Right ventricle myocardium inferior (tissue), 1 donor: Measurements from ENCODE around the gene DDA1. TPM values are rescaled to one million over a fixed set of nuclear protein-coding genes. Genes with fewer than 3 reads are reported as not detected.

ENCODE experiments used
- ATAC-seq: fragments of 200-7000 bp; cut with Tn5 transposase; one replicate; pipeline ENCODE4 v1.9.1; 2020; ENCODE audit warnings: mild to moderate bottlenecking, moderate library complexity
- DNase-seq: peaks from one replicate; pipeline ENCODE4 v3.0.0; 2021; ENCODE audit errors: missing footprints
- intact Hi-C: fragments of 100-400 bp; cut with DNase I; formaldehyde crosslinking; loops from one replicate; pipeline ENCODE4 v1.11.0; 2022
- total RNA-seq: library from RNA; stranded (reverse); fragmentation: NEBNext Ultra II Directional; extraction: Animal tissue kit (Norgen Biotek cat#: 25700); gene quantifications from one replicate; pipeline ENCODE4 v1.2.1, GENCODE V29; 2021
- donor health status: DM: no; HTN: yes; CAD: no; lungs with severe emphysema.

DDA1 gene
- total RNA-seq, 1 donor from 2014 or later: 28.8 TPM

GRCh38 chr19:17334414-17335409 is 25.3 kb downstream of the DDA1 start, which contains the start of gene ANO8:
TSS of gene ANO8 (minus strand) at chr19:17334855. CDS start at chr19:17334670, 185 bp downstream.
- DNase-seq: peak; percentile 96
- intact Hi-C loops: no loop called here

GRCh38 chr19:17335575-17335974 is 26.2 kb downstream of the DDA1 start:
- intact Hi-C loops: no loop called here
- DNase-seq: no peak
- no peak for ATAC-seq

More at GRCh38 chr19:17334414-17335409, 25.3 kb downstream of the DDA1 start, which contains the start of gene ANO8:
- peak; percentile 84 for ATAC-seq

- intact Hi-C loops: loop anchor here (1.0 to 2.0 kb wide), 2 partner anchors 32 to 122 kb away; partner anchors contain the start of genes MRPL34 and USE1
- DNase-seq: peak; percentile 99
- ATAC-seq: peak; percentile 93
Measured at GRCh38 chr19:17336872-17337674, 27.7 kb downstream of the DDA1 start, which contains the start of gene GTPBP3. TSS of gene GTPBP3 (plus strand) at chr19:17337553. CDS start at chr19:17337612, 59 bp downstream.

GRCh38 chr19:17337675-17338432 is 28.5 kb downstream of the DDA1 start:
- peak; percentile 69 for DNase-seq
- intact Hi-C loops: loop anchor here (1.0 to 2.0 kb wide), 2 partner anchors 33 to 123 kb away; partner anchors contain the start of genes MRPL34 and USE1

GRCh38 chr19:17338433-17339078 is 29.2 kb downstream of the DDA1 start:
- intact Hi-C loops: no loop called here
- ATAC-seq (no peak), DNase-seq (no peak)

More at GRCh38 chr19:17337675-17338432, 28.5 kb downstream of the DDA1 start:
- no peak for ATAC-seq

GRCh38 chr19:17339088-17339741 is 29.9 kb downstream of the DDA1 start:
- intact Hi-C loops: no loop called here
- DNase-seq (peak; percentile 70), ATAC-seq (no peak)

GRCh38 chr19:17340302-17340870 is 31.0 kb downstream of the DDA1 start:
- intact Hi-C loops: loop anchor here (10.0 kb wide), 1 partner anchor 444 kb away; no protein-coding TSS in a partner anchor
- ATAC-seq (no peak), DNase-seq (peak; percentile 65)

GRCh38 chr19:17340871-17341357 is 31.6 kb downstream of the DDA1 start:
- intact Hi-C loops: loop anchor here (10.0 kb wide), 1 partner anchor 444 kb away; no protein-coding TSS in a partner anchor

GRCh38 chr19:17341386-17341785 is 32.0 kb downstream of the DDA1 start:
- ATAC-seq: no peak
- no peak for DNase-seq
- intact Hi-C loops: loop anchor here (10.0 kb wide), 1 partner anchor 443 kb away; no protein-coding TSS in a partner anchor

More at GRCh38 chr19:17340871-17341357, 31.6 kb downstream of the DDA1 start:
- no peak for DNase-seq
- ATAC-seq: no peak

- intact Hi-C loops: loop anchor here (10.0 kb wide), 1 partner anchor 443 kb away; no protein-coding TSS in a partner anchor
- ATAC-seq (no peak), DNase-seq (no peak)
Measured at GRCh38 chr19:17341845-17342244, 32.5 kb downstream of the DDA1 start.

- DNase-seq (peak; percentile 89), ATAC-seq (peak; percentile 72)
Measured at GRCh38 chr19:17346109-17346671, 36.8 kb downstream of the DDA1 start.

GRCh38 chr19:17347361-17347760 is 38.0 kb downstream of the DDA1 start:
- intact Hi-C loops: loop anchor here (5.0 to 10.0 kb wide), 3 partner anchors 120 to 510 kb away; partner anchors contain the start of gene RPL18A
- DNase-seq (no peak), ATAC-seq (peak; percentile 40)

More at GRCh38 chr19:17346109-17346671, 36.8 kb downstream of the DDA1 start:
- intact Hi-C loops: loop anchor here (1.0 to 10.0 kb wide), 4 partner anchors 40 to 511 kb away; partner anchors contain the start of gene RPL18A

- DNase-seq: no peak
- no peak for ATAC-seq
- intact Hi-C loops: loop anchor here (5.0 to 10.0 kb wide), 3 partner anchors 119 to 509 kb away; partner anchors contain the start of gene RPL18A
Measured at GRCh38 chr19:17347877-17348276, 38.5 kb downstream of the DDA1 start.

- DNase-seq: peak; percentile 76
- intact Hi-C loops: loop anchor here (5.0 to 10.0 kb wide), 3 partner anchors 119 to 509 kb away; partner anchors contain the start of gene RPL18A
Measured at GRCh38 chr19:17348700-17349099, 39.3 kb downstream of the DDA1 start.

GRCh38 chr19:17351815-17352435 is 42.6 kb downstream of the DDA1 start:
- DNase-seq: no peak
- ATAC-seq: no peak
- intact Hi-C loops: no loop called here

More at GRCh38 chr19:17348700-17349099, 39.3 kb downstream of the DDA1 start:
- ATAC-seq: peak; percentile 65
